Sigmoid colon (tissue), 7 donors: ENCODE measurements around the gene CHID1. TPM values are rescaled to one million over a fixed set of nuclear protein-coding genes. Genes with fewer than 3 reads are reported as not detected.

Source experiments
- DNase-seq: peaks from one replicate; pipeline ENCODE4 v3.0.0-alpha.2; 2019
- H3K27ac ChIP-seq, 4 donors: fragments of 200-600 bp; sonication (generic); one replicate each; pipeline ENCODE4 v1.5.1; 2016 to 2019; ENCODE audit warnings: mild to moderate bottlenecking in 1 of 4
- H3K27me3 ChIP-seq, 3 donors: fragments of 200-600 bp; sonication (generic); one replicate each; pipeline ENCODE4 v1.5.1; 2019; ENCODE audit warnings: mild to moderate bottlenecking in 1 of 3
- H3K36me3 ChIP-seq, 4 donors: fragments of 200-600 bp; sonication (generic); one replicate each; pipeline ENCODE4 v1.5.1; 2016 to 2019
- H3K4me1 ChIP-seq, 4 donors: fragments of 200-600 bp; sonication (generic); one replicate each; pipeline ENCODE4 v1.5.1; 2017 to 2019
- H3K4me3 ChIP-seq, 4 donors: fragments of 200-600 bp; sonication (generic); one replicate each; pipeline ENCODE4 v1.5.1; 2017 to 2019; ENCODE audit warnings: mild to moderate bottlenecking in 2 of 4, moderate library complexity in 1 of 4
- H3K9me3 ChIP-seq, 4 donors: fragments of 200-600 bp in 3 of 4; sonication (generic) in 3 of 4; one replicate each; pipeline versions ENCODE4 v1.5.1 to v1.6.1; 2013 to 2019
- EP300 ChIP-seq, 4 donors: sonication (generic); formaldehyde crosslinking; IDR thresholded peaks; one replicate each; pipeline ENCODE4 v1.6.1; 2017; ENCODE audit warnings: antibody characterized with exemption in 4 of 4
- POLR2A ChIP-seq, 2 donors: fragments of 450-650 bp; IDR thresholded peaks; one replicate each; pipeline ENCODE4 v1.6.1; 2016; ENCODE audit warnings: antibody characterized with exemption in 2 of 2, mild to moderate bottlenecking in 2 of 2, moderate library complexity in 2 of 2
- POLR2AphosphoS5 ChIP-seq, 4 donors: sonication (generic); formaldehyde crosslinking; IDR thresholded peaks; one replicate each; pipeline ENCODE4 v1.6.1; 2017; ENCODE audit warnings: antibody characterized with exemption in 4 of 4
- WGBS, 2 donors: extraction: QIAGEN DNeasy Blood & Tissue Kit; methylation state at CpG; one replicate each; pipeline ENCODE4 v1.1.7; 2013; 5-methylcytosine and 5-hydroxymethylcytosine counted together
- intact Hi-C: fragments of 100-400 bp; cut with DNase I; formaldehyde crosslinking; loops from one replicate; pipeline ENCODE4 v1.15.1; 2023
- polyA plus RNA-seq, 3 donors: library from polyadenylated mRNA; stranded (reverse); fragments of 200-250 nt; gene quantifications; one replicate each; pipeline ENCODE4 v1.2.3, GENCODE V29; 2013
- total RNA-seq, 4 donors: library from RNA; depleted of rRNA; stranded (reverse); fragments of >200 nt; gene quantifications; one replicate each; pipeline ENCODE4 v1.1.0, GENCODE V29; 2016
- TF ChIP-seq, protein P1 (sequence below), 4 experiments: fragments of 450-650 bp in 3 of 4; fragments of 200-600 bp in 1 of 4; IDR thresholded peaks; one replicate each; pipeline ENCODE4 v1.5.1; 2016 to 2019; ENCODE audit warnings: antibody characterized with exemption in 4 of 4, mild to moderate bottlenecking in 3 of 4, moderate library complexity in 2 of 4
- donor health status: healthy with polysubstance abuse.
- donor health status: Bipolar disorder and iron deficiency.
- donor health status: healthy.

The CHID1 gene
- total and polyA plus RNA-seq, 7 donors = 16.9 to 52.3 (median 47.1) TPM

DNA sequence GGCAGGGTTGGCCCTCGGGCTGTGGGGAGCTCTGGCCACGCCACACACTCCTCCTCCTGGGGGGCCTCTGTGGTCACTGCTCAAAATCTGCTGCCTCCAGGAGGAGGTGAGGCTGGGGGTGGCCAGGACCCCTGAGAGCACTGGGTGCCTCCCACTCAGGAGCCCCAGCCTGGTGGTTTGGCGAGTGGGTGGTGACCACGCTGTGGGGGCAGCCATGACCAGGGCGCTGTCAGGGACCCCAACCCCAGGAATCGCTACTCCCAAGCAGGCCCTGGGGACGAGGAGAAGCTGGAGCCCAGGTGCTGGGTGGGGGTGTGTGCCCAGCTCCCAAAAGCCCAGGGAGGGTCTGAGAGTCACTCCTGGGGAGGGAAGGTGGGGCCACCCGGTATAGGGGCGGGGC lies 37.8 kb downstream of the CHID1 start:
- Histone ChIP-seq H3K27ac (no peak overlapping the region), H3K4me1 (no peaks in the 10 kb centered on the region), H3K4me3 (no peak overlapping the region), H3K27me3 (no peaks in the 10 kb centered on the region), H3K9me3 (no peaks in the 10 kb centered on the region), H3K36me3 (peaks cover 0 to 10% (median 0%) of the 10 kb centered on the region in 4 donors)
- WGBS, 2 donors = 85 to 93% methylated on average over 9 of the region's 9 CpGs
- intact Hi-C loops = no loop called here
- TF ChIP-seq POLR2A (IDR thresholded peaks at IDR 0.05) (no peak), EP300 (IDR thresholded peaks at IDR 0.05) (no peak), POLR2AphosphoS5 (IDR thresholded peaks at IDR 0.05) (no peak)
- TF ChIP-seq, protein P1, sequence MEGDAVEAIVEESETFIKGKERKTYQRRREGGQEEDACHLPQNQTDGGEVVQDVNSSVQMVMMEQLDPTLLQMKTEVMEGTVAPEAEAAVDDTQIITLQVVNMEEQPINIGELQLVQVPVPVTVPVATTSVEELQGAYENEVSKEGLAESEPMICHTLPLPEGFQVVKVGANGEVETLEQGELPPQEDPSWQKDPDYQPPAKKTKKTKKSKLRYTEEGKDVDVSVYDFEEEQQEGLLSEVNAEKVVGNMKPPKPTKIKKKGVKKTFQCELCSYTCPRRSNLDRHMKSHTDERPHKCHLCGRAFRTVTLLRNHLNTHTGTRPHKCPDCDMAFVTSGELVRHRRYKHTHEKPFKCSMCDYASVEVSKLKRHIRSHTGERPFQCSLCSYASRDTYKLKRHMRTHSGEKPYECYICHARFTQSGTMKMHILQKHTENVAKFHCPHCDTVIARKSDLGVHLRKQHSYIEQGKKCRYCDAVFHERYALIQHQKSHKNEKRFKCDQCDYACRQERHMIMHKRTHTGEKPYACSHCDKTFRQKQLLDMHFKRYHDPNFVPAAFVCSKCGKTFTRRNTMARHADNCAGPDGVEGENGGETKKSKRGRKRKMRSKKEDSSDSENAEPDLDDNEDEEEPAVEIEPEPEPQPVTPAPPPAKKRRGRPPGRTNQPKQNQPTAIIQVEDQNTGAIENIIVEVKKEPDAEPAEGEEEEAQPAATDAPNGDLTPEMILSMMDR (IDR thresholded peaks at IDR 0.05) = no peak
- no peak for DNase-seq

DNA sequence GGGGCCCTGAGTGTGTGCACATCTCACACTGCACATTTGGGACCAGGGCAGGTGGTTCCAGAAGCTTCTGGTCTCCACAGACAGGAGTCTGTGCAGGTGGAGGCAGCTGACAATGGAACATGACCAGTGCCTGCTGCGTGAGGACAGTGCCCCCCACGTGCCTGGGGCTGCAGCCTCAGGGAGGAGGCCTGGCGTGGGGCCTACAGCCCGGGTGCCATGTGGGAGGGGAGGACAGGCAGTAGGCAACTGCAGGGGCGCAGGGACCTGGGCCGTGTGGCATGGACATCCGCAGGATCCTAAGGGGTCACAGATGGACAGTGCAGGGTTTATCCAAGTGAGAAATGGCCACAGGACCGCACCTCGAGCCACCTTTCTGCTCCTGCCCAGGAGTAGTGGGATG lies 39.1 kb downstream of the CHID1 start:
- H3K27me3 ChIP-seq = no peaks in the 10 kb centered on the region
- H3K9me3 ChIP-seq = no peaks in the 10 kb centered on the region
- H3K4me1 ChIP-seq = no peaks in the 10 kb centered on the region
- intact Hi-C loops = no loop called here
- DNase-seq = no peak
- H3K27ac ChIP-seq = no peak overlapping the region
- TF ChIP-seq POLR2A (IDR thresholded peaks at IDR 0.05) = no peak
- TF ChIP-seq EP300 (IDR thresholded peaks at IDR 0.05) = no peak
- TF ChIP-seq, protein P1 (IDR thresholded peaks at IDR 0.05) = no peak
- no peak for TF ChIP-seq POLR2AphosphoS5 (IDR thresholded peaks at IDR 0.05)
- 78 to 80% methylated on average over 9 of the region's 9 CpGs for WGBS, 2 donors
- H3K36me3 ChIP-seq = peaks cover 0 to 17% (median 3%) of the 10 kb centered on the region in 4 donors
- H3K4me3 ChIP-seq = no peak overlapping the region

DNA sequence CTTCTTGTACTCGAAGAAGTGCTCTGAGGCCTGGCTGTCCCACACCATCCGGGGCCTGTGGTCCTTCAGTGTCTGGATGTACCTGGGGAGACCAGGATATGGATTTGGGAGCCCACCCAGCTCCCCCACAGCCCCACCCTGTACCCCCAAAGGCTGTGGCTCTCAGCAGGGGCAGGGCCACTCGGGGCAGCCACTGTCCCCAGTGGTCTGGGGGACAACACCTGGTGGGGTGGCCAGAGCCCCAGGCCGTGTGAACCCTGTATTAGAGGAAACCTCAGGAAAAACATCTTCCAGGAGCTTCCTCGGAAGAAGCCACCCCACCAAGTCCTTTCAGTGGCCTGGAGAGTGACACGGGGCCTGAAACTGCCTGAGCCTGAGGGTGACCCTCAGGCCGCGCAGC lies 40.2 kb downstream of the CHID1 start:
- Histone ChIP-seq H3K4me3 (no peak overlapping the region), H3K27ac (no peak overlapping the region), H3K27me3 (no peaks in the 10 kb centered on the region), H3K4me1 (no peaks in the 10 kb centered on the region), H3K9me3 (no peaks in the 10 kb centered on the region), H3K36me3 (peaks cover 0 to 27% (median 7%) of the 10 kb centered on the region in 4 donors)
- DNase-seq = no peak
- 89 to 91% methylated on average over 8 of the region's 8 CpGs for WGBS, 2 donors
- TF ChIP-seq POLR2AphosphoS5 (IDR thresholded peaks at IDR 0.05) (no peak), EP300 (IDR thresholded peaks at IDR 0.05) (no peak), POLR2A (IDR thresholded peaks at IDR 0.05) (no peak)
- TF ChIP-seq, protein P1 (IDR thresholded peaks at IDR 0.05) = no peak
- intact Hi-C loops = no loop called here

DNA sequence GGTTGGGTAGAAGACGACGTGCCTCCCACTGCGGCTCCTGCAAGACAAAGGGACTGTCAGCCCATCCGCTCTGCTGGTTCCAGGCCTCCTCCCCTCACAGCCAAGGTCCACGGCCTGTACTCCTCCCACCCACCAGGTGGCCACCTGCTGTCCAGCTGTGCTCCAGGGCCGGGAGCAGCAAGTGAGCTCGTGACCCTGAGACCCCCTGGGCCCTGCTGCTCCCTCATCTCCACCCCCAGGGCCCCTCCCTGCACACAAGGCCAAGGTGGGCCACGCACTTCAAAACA lies 40.5 kb downstream of the CHID1 start:
- no peaks in the 10 kb centered on the region for H3K4me1 ChIP-seq
- TF ChIP-seq EP300 (IDR thresholded peaks at IDR 0.05) = no peak
- no peak for TF ChIP-seq POLR2A (IDR thresholded peaks at IDR 0.05)
- TF ChIP-seq, protein P1 (IDR thresholded peaks at IDR 0.05) = no peak
- TF ChIP-seq POLR2AphosphoS5 (IDR thresholded peaks at IDR 0.05) = no peak
- no peak overlapping the region for H3K4me3 ChIP-seq
- peaks cover 0 to 31% (median 8%) of the 10 kb centered on the region in 4 donors for H3K36me3 ChIP-seq
- DNase-seq = no peak
- no peak overlapping the region for H3K27ac ChIP-seq
- intact Hi-C loops = no loop called here
- H3K27me3 ChIP-seq = no peaks in the 10 kb centered on the region
- H3K9me3 ChIP-seq = no peaks in the 10 kb centered on the region
- WGBS, 2 donors = 83 to 84% methylated on average over 8 of the region's 8 CpGs

DNA sequence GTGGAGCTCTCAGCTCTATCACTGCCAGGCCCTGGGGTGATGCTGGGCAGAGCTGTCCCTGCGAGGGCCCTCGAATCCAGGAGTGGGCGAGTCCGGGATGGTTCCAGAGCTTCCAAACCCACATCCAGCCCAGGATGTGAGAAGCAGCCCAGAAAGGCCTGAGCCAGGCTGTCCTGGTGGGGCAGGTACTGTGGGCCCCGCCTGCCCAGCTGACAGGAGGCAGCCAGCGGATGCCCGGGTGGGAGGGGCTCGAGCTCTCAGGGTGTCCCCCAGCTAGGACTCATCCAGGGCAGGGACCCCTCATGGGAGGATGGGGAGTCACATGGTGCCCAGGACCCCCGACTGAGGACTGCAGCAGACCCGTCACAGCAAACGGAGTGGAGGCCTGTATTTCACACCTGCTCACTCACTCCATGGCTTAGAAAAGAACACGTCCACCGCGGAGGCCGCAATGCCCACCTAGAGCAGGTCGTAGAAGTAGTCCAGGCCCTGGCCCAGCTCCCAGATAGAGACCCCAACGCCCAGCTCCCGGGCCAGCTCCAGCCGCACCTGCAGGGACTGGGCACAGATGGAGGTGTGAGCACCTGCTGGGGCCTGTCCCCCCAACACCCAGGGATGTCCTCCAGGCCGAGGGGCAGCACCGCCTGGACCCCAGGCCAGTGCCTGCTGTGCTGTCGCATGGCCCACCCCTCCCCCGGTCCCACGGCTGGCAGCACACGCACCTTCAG lies 41.0 kb downstream of the CHID1 start:
- no peaks in the 10 kb centered on the region for H3K9me3 ChIP-seq
- H3K36me3 ChIP-seq = peaks cover 0 to 36% (median 10%) of the 10 kb centered on the region in 4 donors
- H3K27me3 ChIP-seq = no peaks in the 10 kb centered on the region
- DNase-seq = no peak
- intact Hi-C loops = no loop called here
- no peak overlapping the region for H3K4me3 ChIP-seq
- TF ChIP-seq POLR2A (IDR thresholded peaks at IDR 0.05) = no peak
- TF ChIP-seq, protein P1 (IDR thresholded peaks at IDR 0.05) = no peak
- TF ChIP-seq EP300 (IDR thresholded peaks at IDR 0.05) = no peak
- TF ChIP-seq POLR2AphosphoS5 (IDR thresholded peaks at IDR 0.05) = no peak
- 91 to 92% methylated on average over 25 of the region's 25 CpGs for WGBS, 2 donors
- no peak overlapping the region for H3K27ac ChIP-seq
- no peaks in the 10 kb centered on the region for H3K4me1 ChIP-seq
